Common myeloid progenitor, CD34-positive (primary cell): ENCODE results near the gene PRMT3.
"Not testable (repeated sequence)": the region's sequence is repeated elsewhere in the genome, so short reads cannot be mapped to it uniquely, and the experiment has no call there.

Experiments used
- CTCF ChIA-PET: fragments of 350-600 bp; sonication (Branson Sonifier 250); formaldehyde crosslinking; loops from one replicate; lab custom pipeline; 2021; ENCODE audit warnings: antibody characterized with exemption; lab: Charles Lee
- POLR2A ChIA-PET: fragments of 350-600 bp; sonication (Branson Sonifier 250); formaldehyde crosslinking; loops from one replicate; lab custom pipeline; 2021; ENCODE audit warnings: antibody characterized with exemption; lab: Charles Lee
- DNase-seq, 3 donors: peaks; one replicate each; pipeline versions ENCODE4 v3.0.0 to v3.0.0-alpha.2; 2013
- H3K27ac ChIP-seq, 2 experiments: 1 replicate in 1 of 2; 2 replicates in 1 of 2; pipeline ENCODE4 v1.7.0; 2013; ENCODE audit warnings: inconsistent platforms in 2 of 2, low read length in 2 of 2, mild to moderate bottlenecking in 2 of 2, low read depth in 1 of 2, moderate library complexity in 1 of 2; ENCODE audit not compliant: severe bottlenecking in 2 of 2, insufficient read depth in 1 of 2, poor library complexity in 1 of 2
- H3K27me3 ChIP-seq, 5 experiments: replicated peaks in 2 of 5; 1 replicate in 3 of 5; 2 replicates in 2 of 5; pipeline versions ENCODE4 v1.6.1 to v1.7.0; 2013; ENCODE audit warnings: low read length in 4 of 5, mild to moderate bottlenecking in 2 of 5, moderate library complexity in 2 of 5, inconsistent platforms in 1 of 5; ENCODE audit not compliant: insufficient read depth in 5 of 5, control insufficient read depth in 4 of 5
- H3K36me3 ChIP-seq, 4 experiments: 1 replicate in 2 of 4; 2 replicates in 2 of 4; pipeline versions ENCODE4 v1.6.1 to v1.7.0; 2013; ENCODE audit warnings: low read length in 3 of 4, control low read depth in 1 of 4, mild to moderate bottlenecking in 1 of 4; ENCODE audit not compliant: control insufficient read depth in 4 of 4, insufficient read depth in 4 of 4
- H3K4me1 ChIP-seq, 4 experiments: 1 replicate in 3 of 4; 2 replicates in 1 of 4; pipeline versions ENCODE4 v1.6.1 to v1.7.1; 2013; ENCODE audit warnings: low read length in 3 of 4, mild to moderate bottlenecking in 3 of 4, control low read depth in 1 of 4, inconsistent platforms in 1 of 4, moderate library complexity in 1 of 4; ENCODE audit not compliant: control insufficient read depth in 4 of 4, insufficient read depth in 4 of 4; ENCODE audit errors: control extremely low read depth in 1 of 4
- H3K4me3 ChIP-seq, 7 experiments: 1 replicate in 4 of 7; 2 replicates in 3 of 7; pipeline versions ENCODE4 v1.5.1 to v1.7.0; 2013; ENCODE audit warnings: mild to moderate bottlenecking in 7 of 7, low read length in 6 of 7, moderate library complexity in 6 of 7, inconsistent platforms in 2 of 7, low read depth in 2 of 7, control low read depth in 1 of 7; ENCODE audit not compliant: insufficient read depth in 4 of 7, control insufficient read depth in 1 of 7; ENCODE audit errors: extremely low read depth in 1 of 7
- H3K9me3 ChIP-seq, 5 experiments: 1 replicate in 4 of 5; 2 replicates in 1 of 5; pipeline versions ENCODE4 v1.6.1 to v1.7.1; 2013; ENCODE audit warnings: low read length in 4 of 5, mild to moderate bottlenecking in 2 of 5, inconsistent platforms in 1 of 5, low read depth in 1 of 5, moderate library complexity in 1 of 5; ENCODE audit not compliant: control insufficient read depth in 4 of 5, insufficient read depth in 2 of 5; ENCODE audit errors: control extremely low read depth in 1 of 5
- WGBS: methylation state at CpG from one replicate; pipeline ENCODE4 v1.1.5; 2013; ENCODE audit not compliant: insufficient coverage; 5-methylcytosine and 5-hydroxymethylcytosine counted together

PRMT3 gene

GRCh38 chr11:20364341-20364792 lies 23.1 kb upstream of the PRMT3 start:
- CTCF ChIA-PET: interaction anchor here (0.6 to 3.2 kb wide), 5 partner anchors 9 to 236 kb away, joined by 3 to 16 read pairs (median 4); no protein-coding TSS in a partner anchor
- H3K9me3 ChIP-seq: no peaks in the 10 kb centered on the region
- H3K4me1 ChIP-seq: peaks cover 3 to 20% (median 13%) of the 10 kb centered on the region in 4 experiments
- POLR2A ChIA-PET: no interaction called here
- H3K36me3 ChIP-seq: peaks cover 0 to 2% (median 0%) of the 10 kb centered on the region in 4 experiments
- peak in 2 of 3 donors; percentile 2 to 18 for DNase-seq
- no peaks in the 10 kb centered on the region for H3K27me3 ChIP-seq
- 17% methylated on average over 5 of the region's 6 CpGs for WGBS
- peak overlapping the region; percentile 62 to 89 (median 75) for H3K4me3 ChIP-seq
- H3K27ac ChIP-seq: peak overlapping the region in 1 of 2 experiments; percentile 67

GRCh38 chr11:20365465-20365864 lies 22.1 kb upstream of the PRMT3 start:
- H3K27ac ChIP-seq, H3K4me3 ChIP-seq, POLR2A ChIA-PET, DNase-seq, H3K9me3 ChIP-seq, H3K27me3 ChIP-seq, H3K36me3 ChIP-seq: not testable (repeated sequence)
- peaks cover 3 to 20% (median 12%) of the 10 kb centered on the region in 4 experiments for H3K4me1 ChIP-seq
- 100% methylated on average over 6 of the region's 6 CpGs for WGBS
- CTCF ChIA-PET: interaction anchor here (0.6 to 3.2 kb wide), 2 partner anchors 11 to 1684 kb away, joined by 3 to 16 read pairs; no protein-coding TSS in a partner anchor

DNA sequence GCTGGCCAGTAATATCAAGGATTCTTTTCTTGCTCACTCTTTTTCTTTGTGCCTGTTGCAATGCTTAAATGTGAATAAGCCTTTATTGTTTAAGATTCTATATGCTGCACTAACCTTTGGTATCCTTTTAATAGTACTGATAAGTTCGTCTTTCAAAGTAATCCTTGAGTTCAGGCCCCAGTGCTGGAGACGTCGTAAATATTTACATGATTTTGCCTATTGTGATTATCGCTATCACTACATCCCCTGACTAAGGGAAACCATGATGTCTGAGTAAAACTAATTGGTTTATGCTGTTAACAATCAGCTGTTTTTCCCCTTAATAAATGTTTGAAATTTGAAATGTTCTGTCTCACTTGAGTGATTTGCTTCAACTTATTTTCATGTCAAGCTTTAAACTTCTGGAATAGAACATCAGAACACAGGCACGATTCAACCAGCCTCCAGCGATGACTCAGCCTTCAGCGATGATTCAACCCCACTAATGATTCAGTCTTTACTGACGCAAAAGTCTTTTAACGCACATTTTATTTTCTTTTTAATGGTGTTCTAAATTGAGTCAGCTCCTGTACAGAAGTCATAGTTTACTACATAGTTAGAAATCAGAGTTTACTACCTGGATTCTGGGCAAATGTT lies 20.1 kb upstream of the PRMT3 start:
- WGBS: 93% methylated on average over 5 of the region's 9 CpGs
- peak; percentile 8 to 49 (median 39) for DNase-seq
- CTCF ChIA-PET: interaction anchor here (1.1 to 1.8 kb wide), 3 partner anchors 9 to 13 kb away, joined by 3 to 8 read pairs (median 5); no protein-coding TSS in a partner anchor

GRCh38 chr11:20368438-20368837 lies 19.1 kb upstream of the PRMT3 start:
- H3K4me1 ChIP-seq: peaks cover 0 to 10% (median 8%) of the 10 kb centered on the region in 4 experiments
- H3K4me3 ChIP-seq: no peak overlapping the region
- H3K9me3 ChIP-seq: no peaks in the 10 kb centered on the region
- DNase-seq: peak in 2 of 3 donors; percentile 39 to 53
- POLR2A ChIA-PET: no interaction called here
- peaks cover 0 to 8% (median 4%) of the 10 kb centered on the region in 4 experiments for H3K36me3 ChIP-seq
- CTCF ChIA-PET: interaction anchor here (1.7 to 1.8 kb wide), 2 partner anchors 8 to 14 kb away, joined by 5 to 8 read pairs; no protein-coding TSS in a partner anchor
- no peaks in the 10 kb centered on the region for H3K27me3 ChIP-seq
- H3K27ac ChIP-seq: no peak overlapping the region

More for the DNA sequence above, 20.1 kb upstream of the PRMT3 start:
- peaks cover 1 to 16% (median 10%) of the 10 kb centered on the region in 4 experiments for H3K4me1 ChIP-seq
- H3K27me3 ChIP-seq: no peaks in the 10 kb centered on the region
- H3K9me3 ChIP-seq: no peaks in the 10 kb centered on the region
- H3K36me3 ChIP-seq: peaks cover 0 to 8% (median 4%) of the 10 kb centered on the region in 4 experiments
- H3K27ac ChIP-seq: peak overlapping the region in 1 of 2 experiments; percentile 27
- POLR2A ChIA-PET: interaction anchor here (0.7 kb wide), 1 partner anchor 1104 kb away, joined by 4 read pairs; no protein-coding TSS in a partner anchor
- no peak overlapping the region for H3K4me3 ChIP-seq

GRCh38 chr11:20369826-20370225 lies 17.7 kb upstream of the PRMT3 start:
- no peak for DNase-seq
- ChIA-PET CTCF (interaction anchor here (0.9 kb wide), 1 partner anchor 17 kb away, joined by 5 read pairs; no protein-coding TSS in a partner anchor), POLR2A (no interaction called here)
- Histone ChIP-seq H3K27me3 (no peaks in the 10 kb centered on the region), H3K27ac (no peak overlapping the region), H3K4me3 (no peak overlapping the region), H3K4me1 (no peaks in the 10 kb centered on the region), H3K36me3 (peaks cover 0 to 8% (median 4%) of the 10 kb centered on the region in 4 experiments), H3K9me3 (no peaks in the 10 kb centered on the region)

DNA sequence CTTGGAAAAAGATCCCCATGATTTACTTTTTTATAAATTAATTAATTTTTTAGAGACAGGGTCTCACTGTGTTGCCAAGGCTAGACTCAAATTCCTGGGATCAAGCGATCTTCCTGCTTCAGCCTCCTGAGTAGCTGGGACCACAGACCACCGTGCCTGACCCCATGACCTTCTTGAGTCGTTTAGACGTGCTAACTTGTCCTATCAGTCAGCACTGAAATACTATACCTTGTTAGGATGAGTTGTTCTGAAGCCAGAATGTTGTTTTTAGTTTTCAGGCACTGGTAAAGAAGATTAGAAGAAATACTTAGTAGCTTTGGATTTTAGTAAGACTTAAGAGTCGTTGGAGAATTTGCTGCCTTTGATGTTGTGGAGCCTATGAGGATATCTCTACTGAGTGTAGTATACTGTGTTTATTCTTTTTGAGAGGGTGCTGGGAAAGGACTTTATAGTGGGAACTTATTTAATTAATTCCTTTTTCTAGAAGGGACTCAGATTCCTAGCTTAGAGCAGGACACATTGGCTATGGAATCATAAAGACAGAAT lies 15.4 kb upstream of the PRMT3 start:
- no peak overlapping the region for H3K27ac ChIP-seq
- H3K4me3 ChIP-seq: no peak overlapping the region
- no peak for DNase-seq
- peaks cover 0 to 14% (median 7%) of the 10 kb centered on the region in 4 experiments for H3K36me3 ChIP-seq
- H3K27me3 ChIP-seq: no peaks in the 10 kb centered on the region
- H3K9me3 ChIP-seq: no peaks in the 10 kb centered on the region
- 100% methylated on average over 2 of the region's 5 CpGs for WGBS
- CTCF ChIA-PET: interaction anchor here (1.0 to 1.5 kb wide), 3 partner anchors 13 to 25 kb away, joined by 3 to 6 read pairs (median 5); no protein-coding TSS in a partner anchor
- no peaks in the 10 kb centered on the region for H3K4me1 ChIP-seq
- POLR2A ChIA-PET: interaction anchor here (0.6 kb wide), 1 partner anchor 14 kb away, joined by 3 read pairs; no protein-coding TSS in a partner anchor
